Common myeloid progenitor, CD34-positive (primary cell): ENCODE results near the gene PRKAG2.

Source experiments
- CTCF ChIA-PET: fragments of 350-600 bp; sonication (Branson Sonifier 250); formaldehyde crosslinking; loops from one replicate; lab custom pipeline; 2021; ENCODE audit warnings: antibody characterized with exemption; lab: Charles Lee
- POLR2A ChIA-PET: fragments of 350-600 bp; sonication (Branson Sonifier 250); formaldehyde crosslinking; loops from one replicate; lab custom pipeline; 2021; ENCODE audit warnings: antibody characterized with exemption; lab: Charles Lee
- DNase-seq, 3 donors: peaks; one replicate each; pipeline versions ENCODE4 v3.0.0 to v3.0.0-alpha.2; 2013
- H3K27ac ChIP-seq, 2 experiments: 1 replicate in 1 of 2; 2 replicates in 1 of 2; pipeline ENCODE4 v1.7.0; 2013; ENCODE audit warnings: inconsistent platforms in 2 of 2, low read length in 2 of 2, mild to moderate bottlenecking in 2 of 2, low read depth in 1 of 2, moderate library complexity in 1 of 2; ENCODE audit not compliant: severe bottlenecking in 2 of 2, insufficient read depth in 1 of 2, poor library complexity in 1 of 2
- H3K27me3 ChIP-seq, 5 experiments: replicated peaks in 2 of 5; 1 replicate in 3 of 5; 2 replicates in 2 of 5; pipeline versions ENCODE4 v1.6.1 to v1.7.0; 2013; ENCODE audit warnings: low read length in 4 of 5, mild to moderate bottlenecking in 2 of 5, moderate library complexity in 2 of 5, inconsistent platforms in 1 of 5; ENCODE audit not compliant: insufficient read depth in 5 of 5, control insufficient read depth in 4 of 5
- H3K36me3 ChIP-seq, 4 experiments: 1 replicate in 2 of 4; 2 replicates in 2 of 4; pipeline versions ENCODE4 v1.6.1 to v1.7.0; 2013; ENCODE audit warnings: low read length in 3 of 4, control low read depth in 1 of 4, mild to moderate bottlenecking in 1 of 4; ENCODE audit not compliant: control insufficient read depth in 4 of 4, insufficient read depth in 4 of 4
- H3K4me1 ChIP-seq, 4 experiments: 1 replicate in 3 of 4; 2 replicates in 1 of 4; pipeline versions ENCODE4 v1.6.1 to v1.7.1; 2013; ENCODE audit warnings: low read length in 3 of 4, mild to moderate bottlenecking in 3 of 4, control low read depth in 1 of 4, inconsistent platforms in 1 of 4, moderate library complexity in 1 of 4; ENCODE audit not compliant: control insufficient read depth in 4 of 4, insufficient read depth in 4 of 4; ENCODE audit errors: control extremely low read depth in 1 of 4
- H3K4me3 ChIP-seq, 7 experiments: 1 replicate in 4 of 7; 2 replicates in 3 of 7; pipeline versions ENCODE4 v1.5.1 to v1.7.0; 2013; ENCODE audit warnings: mild to moderate bottlenecking in 7 of 7, low read length in 6 of 7, moderate library complexity in 6 of 7, inconsistent platforms in 2 of 7, low read depth in 2 of 7, control low read depth in 1 of 7; ENCODE audit not compliant: insufficient read depth in 4 of 7, control insufficient read depth in 1 of 7; ENCODE audit errors: extremely low read depth in 1 of 7
- H3K9me3 ChIP-seq, 5 experiments: 1 replicate in 4 of 5; 2 replicates in 1 of 5; pipeline versions ENCODE4 v1.6.1 to v1.7.1; 2013; ENCODE audit warnings: low read length in 4 of 5, mild to moderate bottlenecking in 2 of 5, inconsistent platforms in 1 of 5, low read depth in 1 of 5, moderate library complexity in 1 of 5; ENCODE audit not compliant: control insufficient read depth in 4 of 5, insufficient read depth in 2 of 5; ENCODE audit errors: control extremely low read depth in 1 of 5
- WGBS: methylation state at CpG from one replicate; pipeline ENCODE4 v1.1.5; 2013; ENCODE audit not compliant: insufficient coverage; 5-methylcytosine and 5-hydroxymethylcytosine counted together

Gene PRKAG2

GRCh38 chr7:151900986-151901621, 24.2 kb upstream of the PRKAG2 start:
- 95% methylated on average over 13 of the region's 17 CpGs for WGBS
- POLR2A ChIA-PET, result no interaction called here

GRCh38 chr7:151900591-151900985, 23.7 kb upstream of the PRKAG2 start:
- ChIA-PET POLR2A (no interaction called here), CTCF (no interaction called here)
- Histone ChIP-seq H3K9me3 (no peaks in the 10 kb centered on the region), H3K27ac (no peak overlapping the region), H3K27me3 (peaks cover 0 to 3% (median 0%) of the 10 kb centered on the region in 5 experiments), H3K4me1 (peaks cover 0 to 4% (median 2%) of the 10 kb centered on the region in 4 experiments), H3K4me3 (no peak overlapping the region), H3K36me3 (no peaks in the 10 kb centered on the region)
- DNase-seq, result no peak
- 84% methylated on average over 5 of the region's 5 CpGs for WGBS

More at GRCh38 chr7:151900986-151901621, 24.2 kb upstream of the PRKAG2 start:
- Histone ChIP-seq H3K36me3 (no peaks in the 10 kb centered on the region), H3K4me3 (no peak overlapping the region), H3K4me1 (peaks cover 0 to 10% (median 4%) of the 10 kb centered on the region in 4 experiments), H3K27me3 (peaks cover 0 to 3% (median 0%) of the 10 kb centered on the region in 5 experiments), H3K9me3 (no peaks in the 10 kb centered on the region), H3K27ac (no peak overlapping the region)
- CTCF ChIA-PET, result no interaction called here
- no peak for DNase-seq

- Histone ChIP-seq H3K27me3 (peaks cover 0 to 3% (median 0%) of the 10 kb centered on the region in 5 experiments), H3K4me3 (no peak overlapping the region), H3K4me1 (no peaks in the 10 kb centered on the region), H3K36me3 (no peaks in the 10 kb centered on the region), H3K9me3 (no peaks in the 10 kb centered on the region), H3K27ac (no peak overlapping the region)
- ChIA-PET POLR2A (no interaction called here), CTCF (interaction anchor here (0.9 kb wide), 1 partner anchor 12 kb away, joined by 3 read pairs; no protein-coding TSS in a partner anchor)
- WGBS, result 91% methylated on average over 16 of the region's 18 CpGs
- no peak for DNase-seq
Observed at GRCh38 chr7:151899513-151900360, 22.8 kb upstream of the PRKAG2 start.

- H3K27me3 ChIP-seq, result peaks cover 0 to 3% (median 0%) of the 10 kb centered on the region in 5 experiments
- no peaks in the 10 kb centered on the region for H3K36me3 ChIP-seq
- no peak overlapping the region for H3K27ac ChIP-seq
- no peak overlapping the region for H3K4me3 ChIP-seq
- H3K9me3 ChIP-seq, result no peaks in the 10 kb centered on the region
- POLR2A ChIA-PET, result no interaction called here
- 87% methylated on average over 16 of the region's 18 CpGs for WGBS
- H3K4me1 ChIP-seq, result no peaks in the 10 kb centered on the region
- no peak for DNase-seq
- CTCF ChIA-PET, result interaction anchor here (1.8 kb wide), 1 partner anchor 30 kb away, joined by 4 read pairs; no protein-coding TSS in a partner anchor
Observed at GRCh38 chr7:151897951-151898686, 21.2 kb upstream of the PRKAG2 start.

GRCh38 chr7:151897161-151897731, 20.3 kb upstream of the PRKAG2 start:
- Histone ChIP-seq H3K4me1 (no peaks in the 10 kb centered on the region), H3K9me3 (no peaks in the 10 kb centered on the region), H3K27me3 (peaks cover 0 to 3% (median 0%) of the 10 kb centered on the region in 5 experiments), H3K27ac (no peak overlapping the region), H3K4me3 (no peak overlapping the region), H3K36me3 (no peaks in the 10 kb centered on the region)
- ChIA-PET CTCF (interaction anchor here (1.8 kb wide), 1 partner anchor 29 kb away, joined by 4 read pairs; no protein-coding TSS in a partner anchor), POLR2A (no interaction called here)
- 78% methylated on average over 12 of the region's 16 CpGs for WGBS
- no peak for DNase-seq

GRCh38 chr7:151896486-151896885, 19.6 kb upstream of the PRKAG2 start:
- H3K27ac ChIP-seq, result no peak overlapping the region
- CTCF ChIA-PET, result interaction anchor here (1.8 kb wide), 1 partner anchor 28 kb away, joined by 4 read pairs; no protein-coding TSS in a partner anchor
- H3K4me3 ChIP-seq, result no peak overlapping the region
- H3K27me3 ChIP-seq, result peaks cover 0 to 5% (median 0%) of the 10 kb centered on the region in 5 experiments
- H3K4me1 ChIP-seq, result no peaks in the 10 kb centered on the region
- no peaks in the 10 kb centered on the region for H3K36me3 ChIP-seq
- POLR2A ChIA-PET, result no interaction called here
- WGBS, result 92% methylated on average over 6 of the region's 7 CpGs
- no peaks in the 10 kb centered on the region for H3K9me3 ChIP-seq
- no peak for DNase-seq
